ENCODE results near the gene NUF2.

The NUF2 gene

DNA sequence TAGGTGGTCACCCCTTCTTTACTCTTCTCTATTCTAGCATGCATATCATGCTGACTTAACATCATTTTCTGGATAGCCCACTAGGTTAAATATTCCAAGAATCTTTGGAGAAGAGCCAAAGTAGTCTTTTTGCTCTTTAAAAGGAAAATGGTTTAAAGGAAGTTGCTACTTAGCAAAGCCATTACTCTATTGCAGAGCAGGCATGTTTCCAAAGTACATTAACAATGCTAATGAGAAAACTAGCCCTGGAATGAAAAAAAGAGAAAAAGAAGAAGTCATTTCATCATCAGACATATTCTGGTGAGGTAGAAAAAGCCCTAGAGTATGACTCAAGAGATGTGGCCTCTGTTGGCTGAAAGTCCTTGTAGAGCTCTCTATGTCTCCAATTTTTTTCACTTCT is 74.0 kb downstream of the NUF2 start:
- FAIRE-seq (no peak), DNase-seq (ENCODE audit: insufficient read length, low spot score) (no peak)
- TF ChIP-seq POLR2AphosphoS5 (IDR thresholded peaks at IDR 0.05; ENCODE audit: low read depth, low read length) (no peak), POLR2A (IDR thresholded peaks at IDR 0.05; ENCODE audit: low read depth, low read length) (no peak), TAF1 (IDR thresholded peaks at IDR 0.05; ENCODE audit: low read depth, low read length) (no peak), POU2F2 (IDR thresholded peaks at IDR 0.05; ENCODE audit: low read depth, low read length) (no peak), SPI1 (IDR thresholded peaks at IDR 0.05; ENCODE audit: low read depth, low read length) (no peak), PAX5 (IDR thresholded peaks at IDR 0.05; ENCODE audit: insufficient read depth, low read length, severe bottlenecking) (no peak)

DNA sequence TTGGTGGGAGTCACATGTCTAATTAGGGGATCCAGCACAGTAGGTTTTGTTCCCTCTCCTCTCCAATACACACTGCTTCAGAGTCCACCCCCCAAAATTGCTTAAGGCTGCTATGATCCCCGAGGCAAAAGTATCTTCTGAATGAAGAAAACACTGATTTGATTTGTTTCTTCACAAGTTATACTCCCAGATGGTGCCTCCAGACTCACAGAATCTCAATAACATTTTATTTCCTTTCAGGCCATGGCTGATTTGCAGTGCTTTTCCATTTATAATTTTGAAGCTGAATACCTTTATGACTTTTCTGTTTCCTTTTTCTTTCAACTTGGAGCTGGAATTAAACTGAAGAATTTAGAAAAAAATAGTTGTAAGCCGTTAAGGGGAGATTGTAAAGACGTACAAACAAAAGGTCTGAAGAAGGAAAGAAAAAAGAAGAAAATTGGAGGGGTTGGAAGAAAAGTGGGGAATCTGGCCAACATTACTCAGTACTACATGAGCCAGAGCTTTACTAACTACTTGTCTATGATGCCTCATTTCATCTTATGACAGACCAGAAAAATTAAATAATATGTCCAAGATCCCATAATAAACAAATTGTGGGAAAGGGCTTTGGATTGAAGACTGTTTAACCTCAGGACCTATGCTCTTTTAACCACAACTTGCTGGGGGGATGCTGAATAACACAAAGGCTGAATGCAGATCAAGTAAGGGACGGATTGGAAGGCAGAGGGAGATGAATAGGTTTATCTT is 75.9 kb downstream of the NUF2 start:
- TF ChIP-seq SPI1 (IDR thresholded peaks at IDR 0.05; ENCODE audit: low read depth, low read length) = no peak
- no peak for TF ChIP-seq POLR2A (IDR thresholded peaks at IDR 0.05; ENCODE audit: low read depth, low read length)
- no peak for TF ChIP-seq TAF1 (IDR thresholded peaks at IDR 0.05; ENCODE audit: low read depth, low read length)
- no peak for TF ChIP-seq POU2F2 (IDR thresholded peaks at IDR 0.05; ENCODE audit: low read depth, low read length)
- TF ChIP-seq PAX5 (IDR thresholded peaks at IDR 0.05; ENCODE audit: insufficient read depth, low read length, severe bottlenecking) = no peak
- TF ChIP-seq POLR2AphosphoS5 (IDR thresholded peaks at IDR 0.05; ENCODE audit: low read depth, low read length) = no peak
- no peak for FAIRE-seq
- DNase-seq (ENCODE audit: insufficient read length, low spot score) = no peak

DNA sequence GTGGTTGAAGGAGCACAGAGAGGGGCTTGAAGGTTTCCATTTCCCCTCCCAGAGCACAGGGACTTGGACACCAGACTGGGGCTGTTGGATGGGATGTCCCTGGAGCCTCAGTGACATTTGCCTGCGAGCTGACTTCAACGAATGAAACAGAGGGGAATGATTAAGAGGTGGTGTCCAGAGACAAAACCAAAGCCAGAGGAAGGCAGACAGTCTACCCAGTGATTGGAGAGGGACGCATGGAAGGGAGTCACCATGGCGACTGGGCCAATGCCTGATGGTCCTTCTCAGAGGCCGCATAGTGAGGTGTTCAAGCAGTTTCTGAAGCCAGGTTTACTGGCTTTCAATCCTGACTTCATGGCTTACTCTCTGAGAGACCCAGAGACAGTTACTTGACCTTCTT is 77.2 kb downstream of the NUF2 start:
- TF ChIP-seq POLR2AphosphoS5 (IDR thresholded peaks at IDR 0.05; ENCODE audit: low read depth, low read length) (no peak), POU2F2 (IDR thresholded peaks at IDR 0.05; ENCODE audit: low read depth, low read length) (no peak), PAX5 (IDR thresholded peaks at IDR 0.05; ENCODE audit: insufficient read depth, low read length, severe bottlenecking) (no peak), TAF1 (IDR thresholded peaks at IDR 0.05; ENCODE audit: low read depth, low read length) (no peak), SPI1 (IDR thresholded peaks at IDR 0.05; ENCODE audit: low read depth, low read length) (no peak)
- no peak for FAIRE-seq
- DNase-seq (ENCODE audit: insufficient read length, low spot score) = no peak

DNA sequence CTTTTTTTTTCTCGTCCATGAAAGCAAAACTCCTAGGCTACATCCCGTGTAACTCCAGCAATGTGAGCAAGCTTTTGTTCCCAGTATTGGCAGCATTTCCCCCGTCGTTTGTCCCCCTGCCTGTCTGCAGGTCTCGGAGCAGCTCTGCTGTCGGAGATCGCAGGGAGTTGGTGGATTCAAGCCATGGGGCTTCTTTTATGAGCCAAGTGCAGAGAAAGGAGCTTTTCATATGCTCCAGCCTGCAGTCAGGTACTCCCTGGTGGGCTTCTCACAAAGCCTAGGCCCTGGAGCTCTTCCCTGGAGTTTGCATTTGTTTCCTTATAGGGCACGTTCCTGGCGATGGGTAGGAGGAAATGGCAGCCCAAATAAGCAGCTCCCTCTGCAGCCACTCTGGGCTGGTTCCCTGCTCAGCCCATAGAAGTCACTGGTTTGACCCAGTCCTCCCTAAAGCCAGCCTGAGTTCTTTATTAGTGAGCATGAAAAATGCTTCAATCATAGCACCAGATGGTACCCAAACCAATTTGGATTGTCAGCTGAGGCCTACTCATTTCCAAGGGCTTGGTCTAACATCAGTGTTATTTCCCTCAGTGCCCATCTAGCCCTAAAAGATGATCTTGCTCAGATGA is 78.3 kb downstream of the NUF2 start:
- TF ChIP-seq POLR2AphosphoS5 (IDR thresholded peaks at IDR 0.05; ENCODE audit: low read depth, low read length) = no peak
- TF ChIP-seq TAF1 (IDR thresholded peaks at IDR 0.05; ENCODE audit: low read depth, low read length) = no peak
- TF ChIP-seq PAX5 (IDR thresholded peaks at IDR 0.05; ENCODE audit: insufficient read depth, low read length, severe bottlenecking) = no peak
- no peak for TF ChIP-seq SPI1 (IDR thresholded peaks at IDR 0.05; ENCODE audit: low read depth, low read length)
- no peak for DNase-seq (ENCODE audit: insufficient read length, low spot score)
- no peak for FAIRE-seq

DNA sequence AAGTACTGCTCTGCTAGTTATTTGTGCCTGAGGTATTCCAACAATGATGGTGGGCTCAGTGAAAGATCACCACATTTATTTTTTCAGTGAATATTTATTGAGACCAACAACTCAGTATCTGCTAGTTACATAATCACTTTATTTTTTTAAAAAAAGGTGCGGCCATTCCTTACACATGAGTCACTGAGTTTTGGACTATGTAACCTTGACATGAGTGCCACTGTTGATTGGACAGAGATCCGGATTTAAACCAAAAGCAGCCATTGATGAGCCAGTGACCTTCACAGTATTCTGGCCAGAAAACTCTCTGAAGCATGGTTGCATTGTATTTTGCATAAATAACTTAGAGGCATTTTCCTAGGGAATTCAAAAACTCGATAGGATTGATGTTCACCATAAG is 79.5 kb downstream of the NUF2 start:
- no peak for FAIRE-seq
- DNase-seq (ENCODE audit: insufficient read length, low spot score) = no peak
- TF ChIP-seq TAF1 (IDR thresholded peaks at IDR 0.05; ENCODE audit: low read depth, low read length) = no peak
- no peak for TF ChIP-seq POU2F2 (IDR thresholded peaks at IDR 0.05; ENCODE audit: low read depth, low read length)
- TF ChIP-seq PAX5 (IDR thresholded peaks at IDR 0.05; ENCODE audit: insufficient read depth, low read length, severe bottlenecking) = no peak
- no peak for TF ChIP-seq POLR2AphosphoS5 (IDR thresholded peaks at IDR 0.05; ENCODE audit: low read depth, low read length)
- no peak for TF ChIP-seq SPI1 (IDR thresholded peaks at IDR 0.05; ENCODE audit: low read depth, low read length)
- TF ChIP-seq POLR2A (IDR thresholded peaks at IDR 0.05; ENCODE audit: low read depth, low read length) = no peak
